Neuronal stem cell (in vitro differentiated cells): ENCODE results near the gene FOXC2.

ENCODE experiments used
- DNase-seq: peaks from one replicate; pipeline ENCODE4 v3.0.0-alpha.2; 2013; ENCODE audit warnings: low spot score
- H2AFZ ChIP-seq: one replicate; pipeline ENCODE4 v1.6.1; 2013; ENCODE audit warnings: mild to moderate bottlenecking, low read length, inconsistent platforms
- H2AK5ac ChIP-seq: 2 replicates; pipeline ENCODE4 v1.6.1; 2013; ENCODE audit warnings: low read depth, mild to moderate bottlenecking, inconsistent platforms, low read length, moderate library complexity, mixed read lengths
- H2BK120ac ChIP-seq: 2 replicates; pipeline ENCODE4 v1.6.1; 2013; ENCODE audit warnings: low read depth, mild to moderate bottlenecking, inconsistent platforms, low read length, moderate library complexity, mixed read lengths
- H2BK12ac ChIP-seq: one replicate; pipeline ENCODE4 v1.6.1; 2013; ENCODE audit warnings: low read length, inconsistent platforms
- H2BK15ac ChIP-seq: 2 replicates; pipeline ENCODE4 v1.6.1; 2013; ENCODE audit warnings: mild to moderate bottlenecking, low read length, inconsistent platforms, mixed read lengths
- H2BK5ac ChIP-seq: one replicate; pipeline ENCODE4 v1.6.1; 2013; ENCODE audit warnings: inconsistent platforms, mild to moderate bottlenecking, low read length, moderate library complexity
- H3K14ac ChIP-seq: one replicate; pipeline ENCODE4 v1.6.1; 2013; ENCODE audit warnings: low read length, inconsistent platforms
- H3K18ac ChIP-seq: 2 replicates; pipeline ENCODE4 v1.6.1; 2013; ENCODE audit warnings: low read length, inconsistent platforms
- H3K23ac ChIP-seq: 2 replicates; pipeline ENCODE4 v1.6.1; 2013; ENCODE audit warnings: low read depth, mild to moderate bottlenecking, mixed read lengths, low read length, inconsistent platforms; ENCODE audit not compliant: poor library complexity
- H3K27ac ChIP-seq: replicated peaks from 3 replicates; pipeline ENCODE4 v1.5.1; 2013; ENCODE audit warnings: low read length, inconsistent platforms
- H3K27me3 ChIP-seq, 3 experiments: 2 replicates each; pipeline ENCODE4 v1.6.1; 2013; ENCODE audit warnings: low read length in 3 of 3, mild to moderate bottlenecking in 2 of 3, inconsistent platforms in 1 of 3, low read depth in 1 of 3, mixed read lengths in 1 of 3, moderate library complexity in 1 of 3; ENCODE audit not compliant: control insufficient read depth in 3 of 3, insufficient read depth in 3 of 3
- H3K36me3 ChIP-seq, 2 donors: replicated peaks in 1 of 2; 2 replicates each; pipeline ENCODE4 v1.6.1; 2013; ENCODE audit warnings: low read length in 2 of 2; ENCODE audit not compliant: control insufficient read depth in 2 of 2, insufficient read depth in 2 of 2
- H3K4ac ChIP-seq: 2 replicates; pipeline ENCODE4 v1.6.1; 2013; ENCODE audit warnings: inconsistent platforms, mild to moderate bottlenecking, low read length, moderate library complexity
- H3K4me1 ChIP-seq, 2 donors: 1 replicate in 1 of 2; 2 replicates in 1 of 2; pipeline ENCODE4 v1.6.1; 2013; ENCODE audit warnings: low read length in 2 of 2, low read depth in 1 of 2; ENCODE audit not compliant: control insufficient read depth in 2 of 2, insufficient read depth in 1 of 2
- H3K4me2 ChIP-seq: one replicate; pipeline ENCODE4 v1.6.1; 2013; ENCODE audit warnings: mild to moderate bottlenecking, low read length, inconsistent platforms; ENCODE audit not compliant: insufficient read depth, poor library complexity, severe bottlenecking
- H3K4me3 ChIP-seq, 2 donors: 2 replicates each; pipeline ENCODE4 v1.5.1; 2013; ENCODE audit warnings: low read length in 2 of 2, mild to moderate bottlenecking in 2 of 2, inconsistent platforms in 1 of 2, moderate library complexity in 1 of 2
- H3K79me1 ChIP-seq: one replicate; pipeline ENCODE4 v1.6.1; 2013; ENCODE audit warnings: low read depth, mild to moderate bottlenecking, inconsistent platforms, low read length, moderate library complexity
- H3K9ac ChIP-seq: one replicate; pipeline ENCODE4 v1.6.1; 2013; ENCODE audit warnings: mild to moderate bottlenecking, low read depth, low read length, inconsistent platforms; ENCODE audit not compliant: poor library complexity
- H3K9me3 ChIP-seq, 2 donors: replicated peaks in 1 of 2; 2 replicates each; pipeline versions ENCODE3 to v1.6.1; 2013; ENCODE audit warnings: low read length in 2 of 2, mild to moderate bottlenecking in 2 of 2, inconsistent platforms in 1 of 2, low read depth in 1 of 2, mixed read lengths in 1 of 2, moderate library complexity in 1 of 2; ENCODE audit not compliant: control insufficient read depth in 2 of 2, insufficient read depth in 1 of 2
- H4K8ac ChIP-seq: one replicate; pipeline ENCODE4 v1.6.1; 2013; ENCODE audit warnings: low read depth, mild to moderate bottlenecking, inconsistent platforms, low read length, moderate library complexity
- H4K91ac ChIP-seq: one replicate; pipeline ENCODE4 v1.6.1; 2013; ENCODE audit warnings: low read length, low read depth, mild to moderate bottlenecking, inconsistent platforms; ENCODE audit not compliant: poor library complexity
- WGBS, 2 donors: extraction: QIAGEN DNeasy Blood & Tissue Kit; methylation state at CpG; one replicate each; pipeline ENCODE4 v1.1.7; 2013; ENCODE audit warnings: missing lambda C conversion rate in 2 of 2, mixed read lengths in 1 of 2; ENCODE audit not compliant: insufficient read length in 2 of 2, insufficient replicate concordance in 1 of 2; ENCODE audit errors: extremely low coverage in 2 of 2; 5-methylcytosine and 5-hydroxymethylcytosine counted together

FOXC2 gene

DNA sequence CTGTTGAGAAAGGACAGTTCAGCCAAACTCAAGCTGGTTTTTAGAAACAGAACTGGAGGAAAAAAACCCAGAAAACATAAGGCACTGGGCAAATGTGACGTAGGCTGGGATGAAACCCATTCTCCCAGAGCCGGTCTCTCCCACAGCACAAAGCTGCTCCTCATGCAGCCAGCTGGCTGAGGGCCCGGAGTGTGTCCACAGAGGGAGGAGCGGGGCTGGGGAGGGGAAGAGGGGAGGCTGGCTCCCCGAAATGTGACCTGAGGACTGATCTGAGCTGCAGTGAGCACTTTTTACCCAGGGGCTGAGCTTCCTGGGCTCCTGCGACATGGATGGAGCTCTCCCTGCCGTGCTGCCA is 35.5 kb upstream of the FOXC2 start:
- no peak overlapping the region for H3K9ac ChIP-seq
- no peak for DNase-seq
- no peak overlapping the region for H4K8ac ChIP-seq
- H3K4me1 ChIP-seq: no peaks in the 10 kb centered on the region
- H3K18ac ChIP-seq: no peak overlapping the region
- H3K4me2 ChIP-seq: no peak overlapping the region
- H2AFZ ChIP-seq: no peak overlapping the region
- no peak overlapping the region for H2BK12ac ChIP-seq
- H2BK15ac ChIP-seq: no peak overlapping the region
- no peak overlapping the region for H2AK5ac ChIP-seq
- H2BK5ac ChIP-seq: no peak overlapping the region
- no peak overlapping the region for H3K27ac ChIP-seq
- H4K91ac ChIP-seq: no peak overlapping the region
- H3K79me1 ChIP-seq: no peaks in the 10 kb centered on the region
- no peak overlapping the region for H3K4ac ChIP-seq
- no CpG with 5 or more reads among the region's 7 CpGs for WGBS, 2 donors
- H3K23ac ChIP-seq: no peak overlapping the region
- no peak overlapping the region for H3K14ac ChIP-seq
- no peaks in the 10 kb centered on the region for H3K27me3 ChIP-seq
- H3K9me3 ChIP-seq: peaks cover 0 to 7% of the 10 kb centered on the region in 2 donors
- peaks cover 5 to 13% of the 10 kb centered on the region in 2 donors for H3K36me3 ChIP-seq
- no peak overlapping the region for H3K4me3 ChIP-seq
- H2BK120ac ChIP-seq: no peak overlapping the region

- H3K27ac ChIP-seq: no peak overlapping the region
- H2AFZ ChIP-seq: no peak overlapping the region
- no peak overlapping the region for H2AK5ac ChIP-seq
- no peak overlapping the region for H3K4ac ChIP-seq
- H3K23ac ChIP-seq: no peak overlapping the region
- DNase-seq: no peak
- peaks cover 0 to 4% of the 10 kb centered on the region in 2 donors for H3K9me3 ChIP-seq
- no peak overlapping the region for H2BK12ac ChIP-seq
- H3K79me1 ChIP-seq: no peaks in the 10 kb centered on the region
- no peak overlapping the region for H3K4me3 ChIP-seq
- H3K18ac ChIP-seq: no peak overlapping the region
- no peak overlapping the region for H2BK120ac ChIP-seq
- peak overlapping the region; percentile 82 for H3K14ac ChIP-seq
- H3K9ac ChIP-seq: peak overlapping the region; percentile 38
- H2BK15ac ChIP-seq: no peak overlapping the region
- no peaks in the 10 kb centered on the region for H3K27me3 ChIP-seq
- H3K4me2 ChIP-seq: no peak overlapping the region
- no peaks in the 10 kb centered on the region for H3K4me1 ChIP-seq
- H3K36me3 ChIP-seq: peaks cover 5 to 20% of the 10 kb centered on the region in 2 donors
- H4K91ac ChIP-seq: no peak overlapping the region
- H4K8ac ChIP-seq: no peak overlapping the region
- H2BK5ac ChIP-seq: no peak overlapping the region
- WGBS, 2 donors: no CpG with 5 or more reads among the region's 49 CpGs
Measured at GRCh38 chr16:86531641-86532525, 34.7 kb upstream of the FOXC2 start.

GRCh38 chr16:86532526-86532815 is 34.2 kb upstream of the FOXC2 start:
- Histone ChIP-seq H2BK5ac (no peak overlapping the region), H3K4ac (no peak overlapping the region), H3K36me3 (peaks cover 6 to 26% of the 10 kb centered on the region in 2 donors), H2BK120ac (no peak overlapping the region), H3K4me1 (no peaks in the 10 kb centered on the region), H2AK5ac (no peak overlapping the region), H3K79me1 (no peaks in the 10 kb centered on the region), H3K18ac (no peak overlapping the region), H3K14ac (peak overlapping the region; percentile 82), H3K4me3 (no peak overlapping the region), H4K8ac (no peak overlapping the region), H3K27me3 (no peaks in the 10 kb centered on the region), H2BK15ac (no peak overlapping the region), H2BK12ac (no peak overlapping the region), H3K4me2 (no peak overlapping the region), H3K23ac (no peak overlapping the region), H4K91ac (no peak overlapping the region), H3K9me3 (peaks cover 0 to 1% of the 10 kb centered on the region in 2 donors), H3K9ac (peak overlapping the region; percentile 21), H3K27ac (no peak overlapping the region), H2AFZ (no peak overlapping the region)
- WGBS, 2 donors: no CpG with 5 or more reads among the region's 7 CpGs
- no peak for DNase-seq

DNA sequence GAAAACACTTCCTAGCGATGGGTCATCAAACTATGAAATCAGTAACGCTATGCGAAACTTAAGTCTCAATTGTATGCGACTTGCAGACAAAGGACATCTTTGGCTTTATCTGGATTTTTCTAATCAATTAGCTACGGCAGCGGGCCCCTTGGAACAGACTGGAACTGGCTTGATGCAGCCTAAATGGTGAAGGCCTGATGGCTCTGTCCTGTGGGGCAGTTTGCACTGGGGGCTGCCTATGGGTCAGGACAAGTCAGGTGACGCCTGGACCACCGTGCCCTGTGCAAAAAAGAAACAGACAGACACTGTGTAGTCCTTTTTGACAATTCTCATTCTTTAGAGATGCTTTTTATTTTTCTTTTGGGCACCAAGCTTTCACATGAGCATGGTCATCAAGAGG is 33.6 kb upstream of the FOXC2 start:
- no peak overlapping the region for H2BK15ac ChIP-seq
- H3K27ac ChIP-seq: no peak overlapping the region
- H3K18ac ChIP-seq: no peak overlapping the region
- no peak for DNase-seq
- no peak overlapping the region for H2AFZ ChIP-seq
- H3K36me3 ChIP-seq: peaks cover 10 to 32% of the 10 kb centered on the region in 2 donors
- peaks cover 0 to 4% of the 10 kb centered on the region in 2 donors for H3K9me3 ChIP-seq
- H3K4me3 ChIP-seq: no peak overlapping the region
- no peak overlapping the region for H3K4me2 ChIP-seq
- no peaks in the 10 kb centered on the region for H3K79me1 ChIP-seq
- H3K23ac ChIP-seq: no peak overlapping the region
- no CpG with 5 or more reads among the region's 8 CpGs for WGBS, 2 donors
- no peak overlapping the region for H4K8ac ChIP-seq
- no peak overlapping the region for H2BK120ac ChIP-seq
- H2AK5ac ChIP-seq: no peak overlapping the region
- no peak overlapping the region for H2BK12ac ChIP-seq
- H3K14ac ChIP-seq: no peak overlapping the region
- no peak overlapping the region for H3K4ac ChIP-seq
- no peak overlapping the region for H2BK5ac ChIP-seq
- no peaks in the 10 kb centered on the region for H3K27me3 ChIP-seq
- no peak overlapping the region for H4K91ac ChIP-seq
- H3K9ac ChIP-seq: no peak overlapping the region
- no peaks in the 10 kb centered on the region for H3K4me1 ChIP-seq
